Measurements from ENCODE around the gene KDM4D.

- no peak for TF ChIP-seq CTCF (IDR thresholded peaks at IDR 0.05; ENCODE audit: control extremely low read depth in 1 of 3, insufficient read depth in 1 of 3, low read depth in 1 of 3, low read length in 3 of 3)
- TF ChIP-seq SP4 (IDR thresholded peaks at IDR 0.05; ENCODE audit: low read length): no peak
- TF ChIP-seq EZH2 (IDR thresholded peaks at IDR 0.05; ENCODE audit: low read depth, low read length, severe bottlenecking): no peak
- TF ChIP-seq POLR2A (IDR thresholded peaks at IDR 0.05; ENCODE audit: control extremely low read depth in 1 of 2, low read depth in 2 of 2, low read length in 2 of 2): no peak
- no peak for TF ChIP-seq RFX5 (IDR thresholded peaks at IDR 0.05; ENCODE audit: borderline replicate concordance, low read depth, low read length)
- TF ChIP-seq RNF2 (IDR thresholded peaks at IDR 0.05; ENCODE audit: borderline replicate concordance, low read depth, low read length, missing control alignments, poor library complexity, severe bottlenecking): no peak
- no peak for TF ChIP-seq POLR2AphosphoS5 (IDR thresholded peaks at IDR 0.05; ENCODE audit: low read depth, low read length)
- TF ChIP-seq JUN (IDR thresholded peaks at IDR 0.05; ENCODE audit: low read depth, low read length): no peak
- no peak for TF ChIP-seq RXRA (IDR thresholded peaks at IDR 0.05; ENCODE audit: insufficient read depth, low read depth, low read length)
- no peak for TF ChIP-seq SP2 (IDR thresholded peaks at IDR 0.05; ENCODE audit: low read length)
- no peak for TF ChIP-seq RAD21 (IDR thresholded peaks at IDR 0.05 in 1 of 2, conservative IDR thresholded peaks at IDR 0.05 in 1 of 2; ENCODE audit: low read depth in 2 of 2, low read length in 2 of 2)
- TF ChIP-seq SRF (IDR thresholded peaks at IDR 0.05; ENCODE audit: low read depth, low read length): no peak
- TF ChIP-seq E2F6 (IDR thresholded peaks at IDR 0.05): no peak
Observed at GRCh38 chr11:95045812-95046211, 72.3 kb downstream of the KDM4D start.

Data from H1 (cell line).